Colonic mucosa (tissue), 4 donors: ENCODE results near the gene KCTD10. TPM values are rescaled to one million over a fixed set of nuclear protein-coding genes. Genes with fewer than 3 reads are reported as not detected.

Experiments used
- DNase-seq: peaks from one replicate; pipeline ENCODE4 v3.0.0-alpha.2; 2020
- H3K27ac ChIP-seq: fragments of 200-600 bp; one replicate; pipeline ENCODE4 v1.8.0; 2021
- H3K27me3 ChIP-seq: fragments of 200-600 bp; one replicate; pipeline ENCODE4 v1.8.0; 2021
- H3K36me3 ChIP-seq: fragments of 200-600 bp; one replicate; pipeline ENCODE4 v1.8.0; 2021
- H3K4me1 ChIP-seq: fragments of 200-600 bp; one replicate; pipeline ENCODE4 v1.8.0; 2021; ENCODE audit warnings: mild to moderate bottlenecking
- H3K4me3 ChIP-seq: fragments of 200-600 bp; one replicate; pipeline ENCODE4 v1.8.0; 2021
- H3K9ac ChIP-seq, 2 donors: one replicate each; pipeline ENCODE4 v1.7.0; 2013; ENCODE audit warnings: control low read depth in 2 of 2, low read depth in 2 of 2, low read length in 2 of 2
- H3K9me3 ChIP-seq: fragments of 200-600 bp; one replicate; pipeline ENCODE4 v1.8.0; 2021
- intact Hi-C: fragments of 100-400 bp; cut with DNase I; formaldehyde crosslinking; loops from one replicate; pipeline ENCODE4 v1.14.1; 2022
- total RNA-seq, 2 donors: library from RNA; stranded (reverse); fragmentation: NEBNext Ultra II Directional in 1 of 2; extraction: Animal tissue kit (Norgen Biotek cat#: 25700) in 1 of 2; gene quantifications; one replicate each; pipeline ENCODE4 v1.2.1, GENCODE V29; 2021
- TF ChIP-seq, protein P1 (sequence below): fragments of 200-600 bp; IDR thresholded peaks from one replicate; pipeline ENCODE4 v1.8.0; 2022; ENCODE audit warnings: antibody characterized with exemption, mild to moderate bottlenecking
- donor health status: healthy.
- donor health status: DM: no; HTN: no; CAD: no.
- donor health status: DM: no; HTN: no; CAD: no.

The KCTD10 gene
- total RNA-seq, 2 donors from 2014 or later = 50.3 to 74.8 TPM

DNA sequence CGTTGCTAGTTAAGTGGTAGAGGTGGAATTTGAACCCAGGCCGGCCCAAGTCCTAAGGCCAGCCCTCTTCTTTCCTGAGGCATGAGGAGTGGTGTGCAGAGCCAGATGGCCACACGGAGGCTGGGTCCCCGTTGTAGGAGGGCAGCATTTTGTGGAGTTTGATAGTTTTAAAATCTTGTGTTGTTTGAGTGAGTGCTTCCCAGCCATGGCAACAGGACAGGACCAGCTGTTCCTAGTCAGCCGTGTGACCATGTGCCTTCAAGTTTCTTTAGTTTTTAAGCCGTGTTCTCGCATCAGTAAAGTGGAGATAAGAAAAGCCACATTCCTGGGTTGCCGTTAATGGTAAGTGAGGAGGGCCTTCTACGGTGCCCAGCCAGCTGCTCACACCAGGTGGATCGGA is 44.7 kb upstream of the KCTD10 start:
- no peak overlapping the region for H3K4me3 ChIP-seq
- TF ChIP-seq, protein P1, sequence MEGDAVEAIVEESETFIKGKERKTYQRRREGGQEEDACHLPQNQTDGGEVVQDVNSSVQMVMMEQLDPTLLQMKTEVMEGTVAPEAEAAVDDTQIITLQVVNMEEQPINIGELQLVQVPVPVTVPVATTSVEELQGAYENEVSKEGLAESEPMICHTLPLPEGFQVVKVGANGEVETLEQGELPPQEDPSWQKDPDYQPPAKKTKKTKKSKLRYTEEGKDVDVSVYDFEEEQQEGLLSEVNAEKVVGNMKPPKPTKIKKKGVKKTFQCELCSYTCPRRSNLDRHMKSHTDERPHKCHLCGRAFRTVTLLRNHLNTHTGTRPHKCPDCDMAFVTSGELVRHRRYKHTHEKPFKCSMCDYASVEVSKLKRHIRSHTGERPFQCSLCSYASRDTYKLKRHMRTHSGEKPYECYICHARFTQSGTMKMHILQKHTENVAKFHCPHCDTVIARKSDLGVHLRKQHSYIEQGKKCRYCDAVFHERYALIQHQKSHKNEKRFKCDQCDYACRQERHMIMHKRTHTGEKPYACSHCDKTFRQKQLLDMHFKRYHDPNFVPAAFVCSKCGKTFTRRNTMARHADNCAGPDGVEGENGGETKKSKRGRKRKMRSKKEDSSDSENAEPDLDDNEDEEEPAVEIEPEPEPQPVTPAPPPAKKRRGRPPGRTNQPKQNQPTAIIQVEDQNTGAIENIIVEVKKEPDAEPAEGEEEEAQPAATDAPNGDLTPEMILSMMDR = no peak
- H3K36me3 ChIP-seq = peaks cover 10% of the 10 kb centered on the region
- H3K9me3 ChIP-seq = no peaks in the 10 kb centered on the region
- no peak for DNase-seq
- H3K4me1 ChIP-seq = no peaks in the 10 kb centered on the region
- no peaks in the 10 kb centered on the region for H3K27me3 ChIP-seq
- intact Hi-C loops = loop anchor here (5.0 kb wide), 1 partner anchor 75 kb away; no protein-coding TSS in a partner anchor
- no peak overlapping the region for H3K27ac ChIP-seq
- H3K9ac ChIP-seq = no peak overlapping the region

GRCh38 chr12:109519787-109520186 is 42.7 kb upstream of the KCTD10 start:
- peak overlapping the region; percentile 19 for H3K27ac ChIP-seq
- intact Hi-C loops = loop anchor here (2.0 to 5.0 kb wide), 2 partner anchors 78 to 255 kb away; no protein-coding TSS in a partner anchor
- peaks cover 16% of the 10 kb centered on the region for H3K36me3 ChIP-seq
- no peak overlapping the region for H3K9ac ChIP-seq
- no peak for DNase-seq
- TF ChIP-seq, protein P1 = no peak
- H3K9me3 ChIP-seq = no peaks in the 10 kb centered on the region
- H3K4me1 ChIP-seq = no peaks in the 10 kb centered on the region
- H3K4me3 ChIP-seq = no peak overlapping the region
- no peaks in the 10 kb centered on the region for H3K27me3 ChIP-seq

DNA sequence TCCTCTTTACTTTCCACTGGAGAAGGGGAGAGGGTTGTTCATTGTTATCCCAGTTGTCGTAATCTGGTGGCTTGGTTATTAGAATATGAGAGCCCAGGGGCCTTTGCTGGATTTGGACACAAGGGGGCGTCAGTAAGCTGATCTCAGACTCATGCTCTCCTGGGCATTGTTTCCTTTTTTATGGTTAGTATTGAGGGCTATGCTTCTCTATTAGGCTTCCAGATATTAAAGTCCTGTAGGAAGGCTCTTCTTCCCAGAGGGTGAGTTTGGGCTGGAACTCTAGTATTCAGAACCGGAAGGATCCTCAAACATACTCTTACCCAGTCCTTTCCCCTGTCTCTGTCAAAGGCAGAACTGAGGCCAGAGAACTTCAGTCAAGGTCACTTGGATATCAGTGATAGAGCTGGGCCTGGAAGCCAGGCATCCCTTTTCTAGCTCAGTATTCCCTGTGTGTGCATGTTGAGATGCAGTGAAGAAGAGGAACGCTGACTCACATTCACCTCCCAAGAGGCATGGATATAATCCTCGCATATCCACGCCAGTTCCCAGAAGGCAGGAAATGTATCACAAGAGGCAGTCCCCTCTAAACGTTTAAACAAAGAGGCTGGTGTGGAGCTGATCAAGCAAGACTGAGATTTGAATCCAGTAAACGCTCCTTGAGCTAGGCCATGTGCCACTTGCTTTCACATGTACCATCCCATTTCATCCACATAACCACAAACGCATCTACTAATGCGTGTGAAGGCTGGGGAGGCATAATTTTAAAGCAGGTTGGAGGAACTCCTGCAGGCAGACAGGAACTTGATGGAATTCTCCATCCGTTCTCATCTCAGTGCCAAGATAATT is 41.9 kb upstream of the KCTD10 start:
- Histone ChIP-seq H3K36me3 (peaks cover 11% of the 10 kb centered on the region), H3K4me3 (no peak overlapping the region), H3K27ac (peak overlapping the region; percentile 19), H3K27me3 (no peaks in the 10 kb centered on the region), H3K9ac (no peak overlapping the region), H3K4me1 (no peaks in the 10 kb centered on the region), H3K9me3 (no peaks in the 10 kb centered on the region)
- intact Hi-C loops = loop anchor here (2.0 kb wide), 1 partner anchor 256 kb away; no protein-coding TSS in a partner anchor
- TF ChIP-seq, protein P1 = peak; percentile 83
- peak; percentile 69 for DNase-seq

- no peak for DNase-seq
- Histone ChIP-seq H3K27me3 (no peaks in the 10 kb centered on the region), H3K27ac (no peak overlapping the region), H3K4me3 (no peak overlapping the region), H3K36me3 (peaks cover 11% of the 10 kb centered on the region), H3K9me3 (no peaks in the 10 kb centered on the region), H3K9ac (no peak overlapping the region), H3K4me1 (no peaks in the 10 kb centered on the region)
- intact Hi-C loops = loop anchor here (2.0 kb wide), 1 partner anchor 257 kb away; no protein-coding TSS in a partner anchor
- TF ChIP-seq, protein P1 = no peak
Measured at GRCh38 chr12:109517619-109518018, 40.5 kb upstream of the KCTD10 start.

DNA sequence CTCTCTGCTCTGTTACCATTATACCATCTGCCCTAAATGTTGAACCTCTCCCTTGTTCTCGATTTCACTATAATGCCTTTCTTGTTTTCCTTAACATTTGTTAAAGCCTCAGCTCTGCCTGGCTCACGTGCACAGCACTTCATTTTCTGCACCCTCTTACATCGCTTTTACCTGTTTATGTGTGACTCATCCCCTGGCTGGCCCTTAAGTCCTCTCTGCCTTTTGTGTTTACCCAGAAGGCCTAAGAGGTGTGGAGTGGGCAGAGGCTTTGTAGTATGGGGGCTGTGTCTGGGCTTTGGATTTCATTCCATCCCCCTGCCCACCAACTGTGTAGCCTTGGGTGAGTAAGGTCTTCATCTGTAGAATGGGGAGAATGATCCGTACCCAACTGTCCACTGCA is 36.9 kb upstream of the KCTD10 start:
- no peak overlapping the region for H3K9ac ChIP-seq
- H3K27me3 ChIP-seq = no peaks in the 10 kb centered on the region
- peaks cover 15% of the 10 kb centered on the region for H3K36me3 ChIP-seq
- intact Hi-C loops = no loop called here
- H3K27ac ChIP-seq = no peak overlapping the region
- H3K4me1 ChIP-seq = no peaks in the 10 kb centered on the region
- H3K4me3 ChIP-seq = no peak overlapping the region
- TF ChIP-seq, protein P1 = no peak
- no peaks in the 10 kb centered on the region for H3K9me3 ChIP-seq
- no peak for DNase-seq
